Lung (tissue), 12 donors: ENCODE measurements around the gene BMX. TPM values are rescaled to one million over a fixed set of nuclear protein-coding genes. Genes with fewer than 3 reads are reported as not detected.

ENCODE experiments used
- ATAC-seq: fragments of 200-7000 bp; cut with Tn5 transposase; one replicate; pipeline ENCODE4 v1.9.1; 2020; ENCODE audit warnings: moderate number of reproducible peaks; ENCODE audit not compliant: insufficient read depth, low FRiP score
- DNase-seq, 3 donors: peaks; one replicate each; pipeline ENCODE4 v3.0.0-alpha.2; 2013 to 2017
- H3K27ac ChIP-seq, 2 donors: one replicate each; pipeline ENCODE4 v1.5.1; 2013; ENCODE audit warnings: mild to moderate bottlenecking in 2 of 2, moderate library complexity in 2 of 2, control low read depth in 1 of 2, inconsistent platforms in 1 of 2, low read depth in 1 of 2, low read length in 1 of 2
- H3K27me3 ChIP-seq, 3 donors: one replicate each; pipeline ENCODE4 v1.5.1; 2013; ENCODE audit warnings: low read length in 2 of 3; ENCODE audit not compliant: control insufficient read depth in 3 of 3, insufficient read depth in 3 of 3
- H3K36me3 ChIP-seq, 4 donors: one replicate each; pipeline ENCODE4 v1.5.1; 2013; ENCODE audit warnings: low read length in 4 of 4, mild to moderate bottlenecking in 1 of 4, moderate library complexity in 1 of 4; ENCODE audit not compliant: control insufficient read depth in 4 of 4, insufficient read depth in 4 of 4
- H3K4me1 ChIP-seq, 5 donors: one replicate each; pipeline ENCODE4 v1.5.1; 2013; ENCODE audit warnings: low read length in 5 of 5, mild to moderate bottlenecking in 2 of 5, moderate library complexity in 1 of 5; ENCODE audit not compliant: control insufficient read depth in 5 of 5, insufficient read depth in 5 of 5
- H3K4me3 ChIP-seq: one replicate; pipeline ENCODE4 v1.5.1; 2013; ENCODE audit warnings: mild to moderate bottlenecking, control low read depth, moderate library complexity
- H3K9ac ChIP-seq, 2 donors: one replicate each; pipeline ENCODE4 v1.5.1; 2013; ENCODE audit warnings: low read length in 2 of 2, control low read depth in 1 of 2; ENCODE audit not compliant: insufficient read depth in 1 of 2
- H3K9me3 ChIP-seq, 4 donors: one replicate each; pipeline ENCODE4 v1.5.1; 2013; ENCODE audit warnings: low read length in 3 of 4, mild to moderate bottlenecking in 1 of 4, moderate library complexity in 1 of 4; ENCODE audit not compliant: control insufficient read depth in 4 of 4, insufficient read depth in 3 of 4
- CTCF ChIP-seq: IDR thresholded peaks from 2 replicates; pipeline ENCODE4 v1.5.1; 2012; ENCODE audit warnings: mild to moderate bottlenecking; ENCODE audit errors: control extremely low read depth, extremely low read depth
- WGBS, 2 donors: extraction: QIAGEN DNeasy Blood & Tissue Kit; methylation state at CpG; one replicate each; pipeline ENCODE4 v1.1.7; 2013; 5-methylcytosine and 5-hydroxymethylcytosine counted together
- polyA plus RNA-seq, 2 donors: library from polyadenylated mRNA; stranded (reverse); fragments of 200-250 nt; gene quantifications; one replicate each; pipeline ENCODE4 v1.2.1, GENCODE V29; 2013
- total RNA-seq, 2 donors: library from RNA; depleted of rRNA in 1 of 2; stranded (reverse); fragments of >200 nt in 1 of 2; gene quantifications; one replicate each; pipeline ENCODE4 v1.2.1, GENCODE V29; 2014 to 2021
- donor health status: control.
- donor health status: control.
- donor health status: Bipolar disorder and iron deficiency.
- donor health status: healthy.
- donor health status: DM: yes; HTN: yes; CAD: no.

The BMX gene
- total and polyA plus RNA-seq, 4 donors = 1.4 to 4.0 (median 2.5) TPM

- TF ChIP-seq CTCF = no peak
- no peak for DNase-seq
- Histone ChIP-seq H3K27me3 (peaks cover 0 to 33% (median 30%) of the 10 kb centered on the region in 3 donors), H3K36me3 (no peaks in the 10 kb centered on the region), H3K9me3 (no peaks in the 10 kb centered on the region), H3K4me3 (no peak overlapping the region), H3K27ac (no peak overlapping the region), H3K9ac (no peak overlapping the region), H3K4me1 (no peaks in the 10 kb centered on the region)
- no peak for ATAC-seq
- WGBS, 2 donors = 68 to 90% methylated on average over 3 of the region's 3 CpGs
Measured at GRCh38 chrX:15560924-15561323, 60.3 kb downstream of the BMX start.

GRCh38 chrX:15563056-15563455, 62.4 kb downstream of the BMX start:
- H3K27ac ChIP-seq = no peak overlapping the region
- no peaks in the 10 kb centered on the region for H3K36me3 ChIP-seq
- H3K27me3 ChIP-seq = peaks cover 0 to 35% (median 32%) of the 10 kb centered on the region in 3 donors
- no peak for TF ChIP-seq CTCF
- no peaks in the 10 kb centered on the region for H3K9me3 ChIP-seq
- H3K4me1 ChIP-seq = no peaks in the 10 kb centered on the region
- H3K4me3 ChIP-seq = no peak overlapping the region
- no peak overlapping the region for H3K9ac ChIP-seq
- WGBS, 2 donors = 63 to 65% methylated on average over 7 of the region's 7 CpGs
- ATAC-seq = no peak
- no peak for DNase-seq

- Histone ChIP-seq H3K4me3 (no peak overlapping the region), H3K4me1 (no peaks in the 10 kb centered on the region), H3K27ac (no peak overlapping the region), H3K36me3 (no peaks in the 10 kb centered on the region), H3K9me3 (no peaks in the 10 kb centered on the region), H3K9ac (no peak overlapping the region), H3K27me3 (peaks cover 0 to 38% (median 24%) of the 10 kb centered on the region in 3 donors)
- 15 to 20% methylated on average over 5 of the region's 5 CpGs for WGBS, 2 donors
- TF ChIP-seq CTCF = peak; percentile 36
- DNase-seq = peak; percentile 55 to 77 (median 58)
- peak; percentile 84 for ATAC-seq
Measured at GRCh38 chrX:15564981-15565579, 64.5 kb downstream of the BMX start.

GRCh38 chrX:15566244-15566643, 65.6 kb downstream of the BMX start:
- Histone ChIP-seq H3K36me3 (no peaks in the 10 kb centered on the region), H3K9ac (no peak overlapping the region), H3K27ac (no peak overlapping the region), H3K27me3 (peaks cover 1 to 44% (median 21%) of the 10 kb centered on the region in 3 donors), H3K9me3 (no peaks in the 10 kb centered on the region), H3K4me3 (no peak overlapping the region), H3K4me1 (no peaks in the 10 kb centered on the region)
- 47 to 85% methylated on average over 1 of the region's 1 CpG for WGBS, 2 donors
- no peak for TF ChIP-seq CTCF
- DNase-seq (no peak), ATAC-seq (no peak)
